ENCODE data around the gene POLG2. TPM values are rescaled to one million over a fixed set of nuclear protein-coding genes. Genes with fewer than 3 reads are reported as not detected.

The POLG2 gene
- total and polyA plus RNA-seq, 9 of the 15 experiments (the other 6 are each of a cell fraction or from before 2014, with no cell fraction given): 13.4 to 44.8 (median 37.0) TPM

DNA sequence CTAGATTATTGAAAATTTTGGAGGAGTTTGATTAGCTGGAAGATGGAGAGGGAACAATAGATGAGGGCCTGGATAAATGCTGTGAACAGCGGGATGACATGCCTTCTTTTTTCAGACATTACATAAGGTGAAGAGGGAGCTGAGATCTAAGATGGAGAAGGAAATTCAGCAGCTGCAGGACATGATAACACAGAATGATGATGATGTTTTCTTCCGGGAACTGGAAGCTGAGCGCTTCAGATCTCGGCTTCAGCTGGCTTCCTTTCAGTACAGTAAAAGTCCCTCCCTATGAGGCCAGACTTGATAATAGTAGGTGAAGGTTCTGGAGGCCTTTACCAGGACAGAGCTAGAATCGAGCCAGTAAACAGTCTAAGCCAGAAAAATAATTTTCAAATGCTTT is 40.6 kb upstream of the POLG2 start (continued):
- TF ChIP-seq ATF3 (IDR thresholded peaks at IDR 0.05) (peak; percentile 77; the same call in 1 of the 2 replicates), ATF3 (CRISPR knock-in tag; conservative IDR thresholded peaks at IDR 0.05) (no peak), PML (IDR thresholded peaks at IDR 0.05; ENCODE audit: low read length) (peak; percentile 76; the same call in 1 of the 2 replicates), ETV6 (IDR thresholded peaks at IDR 0.05; ENCODE audit: borderline replicate concordance in 1 of 2, low read depth in 2 of 2, low read length in 1 of 2) (peak; percentile 99), ETV6 (CRISPR knock-in tag; IDR thresholded peaks at IDR 0.05; ENCODE audit: borderline replicate concordance) (no peak), THAP12 (CRISPR knock-in tag; IDR thresholded peaks at IDR 0.05) (no peak), ZNF23 (CRISPR knock-in tag; IDR thresholded peaks at IDR 0.05) (no peak), HDAC1 (IDR thresholded peaks at IDR 0.05) (peak in 1 of 2 experiments; percentile 76; a peak in 2 of 4 replicates), HEY1 (CRISPR knock-in tag; IDR thresholded peaks at IDR 0.05; ENCODE audit: borderline replicate concordance) (no peak), ETV5 (CRISPR knock-in tag; IDR thresholded peaks at IDR 0.05; ENCODE audit: low read depth) (peak; percentile 69; the same call in 1 of the 2 replicates), ZNF232 (CRISPR knock-in tag; IDR thresholded peaks at IDR 0.05) (no peak), GABPA (tag; conservative IDR thresholded peaks at IDR 0.05; ENCODE audit: low read depth) (peak; percentile 35; the same call in 1 of the 2 replicates), SAFB (IDR thresholded peaks at IDR 0.05; ENCODE audit: borderline replicate concordance, low read depth, low read length) (no peak), HDAC3 (IDR thresholded peaks at IDR 0.05; ENCODE audit: borderline replicate concordance, partially characterized antibody) (peak; percentile 72), NCOA6 (IDR thresholded peaks at IDR 0.05) (no peak), PHTF2 (CRISPR knock-in tag; IDR thresholded peaks at IDR 0.05) (no peak)
- TF ChIP-seq, protein P1, sequence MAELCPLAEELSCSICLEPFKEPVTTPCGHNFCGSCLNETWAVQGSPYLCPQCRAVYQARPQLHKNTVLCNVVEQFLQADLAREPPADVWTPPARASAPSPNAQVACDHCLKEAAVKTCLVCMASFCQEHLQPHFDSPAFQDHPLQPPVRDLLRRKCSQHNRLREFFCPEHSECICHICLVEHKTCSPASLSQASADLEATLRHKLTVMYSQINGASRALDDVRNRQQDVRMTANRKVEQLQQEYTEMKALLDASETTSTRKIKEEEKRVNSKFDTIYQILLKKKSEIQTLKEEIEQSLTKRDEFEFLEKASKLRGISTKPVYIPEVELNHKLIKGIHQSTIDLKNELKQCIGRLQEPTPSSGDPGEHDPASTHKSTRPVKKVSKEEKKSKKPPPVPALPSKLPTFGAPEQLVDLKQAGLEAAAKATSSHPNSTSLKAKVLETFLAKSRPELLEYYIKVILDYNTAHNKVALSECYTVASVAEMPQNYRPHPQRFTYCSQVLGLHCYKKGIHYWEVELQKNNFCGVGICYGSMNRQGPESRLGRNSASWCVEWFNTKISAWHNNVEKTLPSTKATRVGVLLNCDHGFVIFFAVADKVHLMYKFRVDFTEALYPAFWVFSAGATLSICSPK (IDR thresholded peaks at IDR 0.05; ENCODE audit: borderline replicate concordance): no peak
- TF ChIP-seq, protein P2, sequence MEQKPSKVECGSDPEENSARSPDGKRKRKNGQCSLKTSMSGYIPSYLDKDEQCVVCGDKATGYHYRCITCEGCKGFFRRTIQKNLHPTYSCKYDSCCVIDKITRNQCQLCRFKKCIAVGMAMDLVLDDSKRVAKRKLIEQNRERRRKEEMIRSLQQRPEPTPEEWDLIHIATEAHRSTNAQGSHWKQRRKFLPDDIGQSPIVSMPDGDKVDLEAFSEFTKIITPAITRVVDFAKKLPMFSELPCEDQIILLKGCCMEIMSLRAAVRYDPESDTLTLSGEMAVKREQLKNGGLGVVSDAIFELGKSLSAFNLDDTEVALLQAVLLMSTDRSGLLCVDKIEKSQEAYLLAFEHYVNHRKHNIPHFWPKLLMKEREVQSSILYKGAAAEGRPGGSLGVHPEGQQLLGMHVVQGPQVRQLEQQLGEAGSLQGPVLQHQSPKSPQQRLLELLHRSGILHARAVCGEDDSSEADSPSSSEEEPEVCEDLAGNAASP (IDR thresholded peaks at IDR 0.05): no peak
- TF ChIP-seq, protein P3, sequence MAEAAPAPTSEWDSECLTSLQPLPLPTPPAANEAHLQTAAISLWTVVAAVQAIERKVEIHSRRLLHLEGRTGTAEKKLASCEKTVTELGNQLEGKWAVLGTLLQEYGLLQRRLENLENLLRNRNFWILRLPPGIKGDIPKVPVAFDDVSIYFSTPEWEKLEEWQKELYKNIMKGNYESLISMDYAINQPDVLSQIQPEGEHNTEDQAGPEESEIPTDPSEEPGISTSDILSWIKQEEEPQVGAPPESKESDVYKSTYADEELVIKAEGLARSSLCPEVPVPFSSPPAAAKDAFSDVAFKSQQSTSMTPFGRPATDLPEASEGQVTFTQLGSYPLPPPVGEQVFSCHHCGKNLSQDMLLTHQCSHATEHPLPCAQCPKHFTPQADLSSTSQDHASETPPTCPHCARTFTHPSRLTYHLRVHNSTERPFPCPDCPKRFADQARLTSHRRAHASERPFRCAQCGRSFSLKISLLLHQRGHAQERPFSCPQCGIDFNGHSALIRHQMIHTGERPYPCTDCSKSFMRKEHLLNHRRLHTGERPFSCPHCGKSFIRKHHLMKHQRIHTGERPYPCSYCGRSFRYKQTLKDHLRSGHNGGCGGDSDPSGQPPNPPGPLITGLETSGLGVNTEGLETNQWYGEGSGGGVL (CRISPR knock-in tag; IDR thresholded peaks at IDR 0.05): no peak
